ENCODE data around the gene NINJ2. TPM values are rescaled to one million over a fixed set of nuclear protein-coding genes. Genes with fewer than 3 reads are reported as not detected.

Gene NINJ2
- total RNA-seq, 1 donor from 2014 or later = not detected

GRCh38 chr12:545835-546234 is 117.4 kb downstream of the NINJ2 start:
- H3K27me3 ChIP-seq (ENCODE audit: control insufficient read depth, insufficient read depth, low read length) = peaks cover 2% of the 10 kb centered on the region
- TF ChIP-seq CTCF (IDR thresholded peaks at IDR 0.05; ENCODE audit: insufficient read depth, low read length, poor library complexity, severe bottlenecking) = no peak
- H3K36me3 ChIP-seq (ENCODE audit: control insufficient read depth, insufficient read depth, low read length) = no peaks in the 10 kb centered on the region
- no peak overlapping the region for H3K4me3 ChIP-seq (ENCODE audit: low read depth, low read length)
- DNase-seq (ENCODE audit: low read depth) = no peak

- Histone ChIP-seq H3K4me3 (ENCODE audit: low read depth, low read length) (no peak overlapping the region), H3K36me3 (ENCODE audit: control insufficient read depth, insufficient read depth, low read length) (no peaks in the 10 kb centered on the region), H3K27me3 (ENCODE audit: control insufficient read depth, insufficient read depth, low read length) (peaks cover 2% of the 10 kb centered on the region)
- TF ChIP-seq CTCF (IDR thresholded peaks at IDR 0.05; ENCODE audit: insufficient read depth, low read length, poor library complexity, severe bottlenecking) = no peak
- DNase-seq (ENCODE audit: low read depth) = no peak
Observed at GRCh38 chr12:544941-545635, 118.2 kb downstream of the NINJ2 start.

GRCh38 chr12:544142-544541 is 119.1 kb downstream of the NINJ2 start:
- no peaks in the 10 kb centered on the region for H3K36me3 ChIP-seq (ENCODE audit: control insufficient read depth, insufficient read depth, low read length)
- DNase-seq (ENCODE audit: low read depth) = no peak
- peaks cover 2% of the 10 kb centered on the region for H3K27me3 ChIP-seq (ENCODE audit: control insufficient read depth, insufficient read depth, low read length)
- TF ChIP-seq CTCF (IDR thresholded peaks at IDR 0.05; ENCODE audit: insufficient read depth, low read length, poor library complexity, severe bottlenecking) = no peak
- no peak overlapping the region for H3K4me3 ChIP-seq (ENCODE audit: low read depth, low read length)

- no peak for DNase-seq (ENCODE audit: low read depth)
- Histone ChIP-seq H3K27me3 (ENCODE audit: control insufficient read depth, insufficient read depth, low read length) (peaks cover 2% of the 10 kb centered on the region), H3K36me3 (ENCODE audit: control insufficient read depth, insufficient read depth, low read length) (no peaks in the 10 kb centered on the region), H3K4me3 (ENCODE audit: low read depth, low read length) (no peak overlapping the region)
- no peak for TF ChIP-seq CTCF (IDR thresholded peaks at IDR 0.05; ENCODE audit: insufficient read depth, low read length, poor library complexity, severe bottlenecking)
Observed at GRCh38 chr12:543114-543451, 120.2 kb downstream of the NINJ2 start.

GRCh38 chr12:542395-543113 is 120.7 kb downstream of the NINJ2 start:
- no peak for DNase-seq (ENCODE audit: low read depth)
- no peak for TF ChIP-seq CTCF (IDR thresholded peaks at IDR 0.05; ENCODE audit: insufficient read depth, low read length, poor library complexity, severe bottlenecking)
- no peaks in the 10 kb centered on the region for H3K36me3 ChIP-seq (ENCODE audit: control insufficient read depth, insufficient read depth, low read length)

More at GRCh38 chr12:542395-543113, 120.7 kb downstream of the NINJ2 start:
- H3K27me3 ChIP-seq (ENCODE audit: control insufficient read depth, insufficient read depth, low read length) = peaks cover 2% of the 10 kb centered on the region
- no peak overlapping the region for H3K4me3 ChIP-seq (ENCODE audit: low read depth, low read length)

Measured in kidney epithelial cell (primary cell).